Measurements from ENCODE around the gene STIMATE.

DNA sequence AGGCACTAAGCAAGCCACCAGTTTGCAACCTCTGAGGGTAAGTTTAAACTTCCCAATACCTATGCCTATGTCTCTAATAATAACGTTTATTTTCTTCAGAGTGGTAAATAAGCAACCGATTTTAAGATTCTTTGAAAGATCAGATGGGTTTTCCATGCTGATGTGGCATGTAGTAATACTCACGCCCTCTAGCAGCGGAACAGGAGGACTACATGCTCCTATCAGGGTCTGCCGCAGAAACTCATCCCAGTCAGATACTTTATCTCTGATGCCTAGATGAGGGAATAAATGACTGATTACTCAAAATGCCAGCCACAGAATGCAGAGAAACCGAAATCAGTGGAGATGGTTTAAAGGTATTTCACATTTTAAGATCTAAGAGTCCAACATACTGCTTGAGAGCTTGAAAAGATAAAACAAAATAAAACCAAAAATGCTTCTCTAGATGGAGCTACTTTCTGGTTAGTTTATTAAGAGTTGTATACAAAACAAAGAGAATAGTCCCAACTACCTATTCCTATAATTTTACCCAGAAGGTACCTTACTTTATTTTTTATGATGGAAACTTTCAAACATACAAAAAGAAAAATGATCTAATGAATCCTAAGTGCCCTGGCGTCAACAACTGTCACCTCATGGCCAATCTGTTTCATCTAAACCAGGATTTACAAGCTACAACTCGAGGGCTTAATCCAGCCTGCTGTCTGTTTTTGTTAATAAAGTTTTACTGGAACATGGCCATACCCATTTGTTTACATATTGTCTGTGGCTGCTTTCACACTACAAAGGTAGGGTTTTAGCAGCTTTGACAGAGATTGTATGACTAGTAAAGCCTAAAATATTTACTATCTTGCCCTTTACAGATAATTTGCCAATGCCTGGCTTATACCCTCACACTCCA is 37.5 kb upstream of the STIMATE start:
- TF ChIP-seq, protein P1, sequence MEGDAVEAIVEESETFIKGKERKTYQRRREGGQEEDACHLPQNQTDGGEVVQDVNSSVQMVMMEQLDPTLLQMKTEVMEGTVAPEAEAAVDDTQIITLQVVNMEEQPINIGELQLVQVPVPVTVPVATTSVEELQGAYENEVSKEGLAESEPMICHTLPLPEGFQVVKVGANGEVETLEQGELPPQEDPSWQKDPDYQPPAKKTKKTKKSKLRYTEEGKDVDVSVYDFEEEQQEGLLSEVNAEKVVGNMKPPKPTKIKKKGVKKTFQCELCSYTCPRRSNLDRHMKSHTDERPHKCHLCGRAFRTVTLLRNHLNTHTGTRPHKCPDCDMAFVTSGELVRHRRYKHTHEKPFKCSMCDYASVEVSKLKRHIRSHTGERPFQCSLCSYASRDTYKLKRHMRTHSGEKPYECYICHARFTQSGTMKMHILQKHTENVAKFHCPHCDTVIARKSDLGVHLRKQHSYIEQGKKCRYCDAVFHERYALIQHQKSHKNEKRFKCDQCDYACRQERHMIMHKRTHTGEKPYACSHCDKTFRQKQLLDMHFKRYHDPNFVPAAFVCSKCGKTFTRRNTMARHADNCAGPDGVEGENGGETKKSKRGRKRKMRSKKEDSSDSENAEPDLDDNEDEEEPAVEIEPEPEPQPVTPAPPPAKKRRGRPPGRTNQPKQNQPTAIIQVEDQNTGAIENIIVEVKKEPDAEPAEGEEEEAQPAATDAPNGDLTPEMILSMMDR (IDR thresholded peaks at IDR 0.05), result peak; percentile 39 to 69 (median 52)
- TF ChIP-seq POLR2AphosphoS5 (IDR thresholded peaks at IDR 0.05) (no peak), POLR2A (IDR thresholded peaks at IDR 0.05) (no peak), EP300 (IDR thresholded peaks at IDR 0.05) (no peak)
